ENCODE data around the gene DRD2.

DRD2 gene

GRCh38 chr11:113401718-113402117 is 73.5 kb downstream of the DRD2 start:
- no peak for DNase-seq (ENCODE audit: low read depth in 2 of 2, low spot score in 1 of 2)

- no peak for DNase-seq (ENCODE audit: low read depth in 2 of 2, low spot score in 1 of 2)
These were observed 74.5 kb downstream of the DRD2 start for GRCh38 chr11:113400631-113401230.

- no peak for DNase-seq (ENCODE audit: low read depth in 2 of 2, low spot score in 1 of 2)
These were observed 76.3 kb downstream of the DRD2 start for GRCh38 chr11:113398669-113399430.

- no peak for DNase-seq (ENCODE audit: low read depth in 2 of 2, low spot score in 1 of 2)
These were observed 77.4 kb downstream of the DRD2 start for GRCh38 chr11:113397821-113398220.

- DNase-seq (ENCODE audit: low read depth in 2 of 2, low spot score in 1 of 2): no peak
These were observed 78.0 kb downstream of the DRD2 start for GRCh38 chr11:113397212-113397611.

GRCh38 chr11:113396690-113397089 is 78.5 kb downstream of the DRD2 start:
- DNase-seq (ENCODE audit: low read depth in 2 of 2, low spot score in 1 of 2): no peak

GRCh38 chr11:113395782-113396336 is 79.3 kb downstream of the DRD2 start:
- no peak for DNase-seq (ENCODE audit: low read depth in 2 of 2, low spot score in 1 of 2)

DNA sequence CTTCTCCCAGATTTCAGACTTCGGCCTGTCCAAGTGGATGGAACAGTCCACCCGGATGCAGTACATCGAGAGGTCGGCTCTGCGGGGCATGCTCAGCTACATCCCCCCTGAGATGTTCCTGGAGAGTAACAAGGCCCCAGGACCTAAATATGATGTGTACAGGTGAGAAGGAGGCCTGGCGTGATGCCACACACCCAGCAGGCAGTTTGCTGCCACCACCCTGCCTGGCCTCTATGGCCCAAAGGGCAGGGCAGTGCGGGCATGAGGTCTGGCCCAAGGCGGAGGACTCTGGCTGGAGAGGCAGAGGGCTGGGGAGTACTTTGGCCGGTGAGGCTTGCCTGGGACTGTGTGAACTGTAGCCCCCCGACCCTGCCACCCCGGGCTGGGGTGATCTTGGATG is 80.3 kb downstream of the DRD2 start:
- DNase-seq (ENCODE audit: low read depth in 2 of 2, low spot score in 1 of 2): no peak

- no peak for DNase-seq (ENCODE audit: low read depth in 2 of 2, low spot score in 1 of 2)
These were observed 81.7 kb downstream of the DRD2 start for GRCh38 chr11:113393501-113393985.

- DNase-seq (ENCODE audit: low read depth in 2 of 2, low spot score in 1 of 2): no peak
These were observed 82.8 kb downstream of the DRD2 start for GRCh38 chr11:113392236-113392921.

GRCh38 chr11:113389272-113389671 is 85.9 kb downstream of the DRD2 start:
- no peak for DNase-seq (ENCODE audit: low read depth in 2 of 2, low spot score in 1 of 2)

GRCh38 chr11:113387605-113388211 is 87.5 kb downstream of the DRD2 start, which contains the start of gene ANKK1:
ANKK1 (plus strand) TSS chr11:113387779; CDS start chr11:113387885, 106 bp downstream.
- DNase-seq (ENCODE audit: low read depth in 2 of 2, low spot score in 1 of 2): no peak

DNA sequence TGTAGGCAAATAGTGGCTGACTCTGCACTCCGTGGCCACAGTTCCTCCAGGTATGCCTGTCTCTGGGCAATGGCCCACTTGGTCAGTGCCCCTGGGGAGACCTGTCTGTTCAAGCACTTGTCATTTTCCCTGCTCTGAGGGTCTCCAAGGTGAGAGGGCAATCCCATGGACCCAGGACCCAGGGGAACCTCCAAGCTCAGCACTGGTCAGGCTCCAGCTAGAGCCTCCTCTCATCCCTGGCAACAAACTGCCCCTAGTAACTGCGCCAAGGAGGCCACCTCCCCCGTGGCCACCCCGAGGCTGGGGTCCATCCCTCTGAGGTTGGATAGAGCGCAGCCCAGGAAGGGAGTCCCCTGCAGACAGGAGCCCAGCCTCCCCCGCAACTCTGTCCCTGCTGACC is 88.3 kb downstream of the DRD2 start:
- DNase-seq (ENCODE audit: low read depth in 2 of 2, low spot score in 1 of 2): no peak

- no peak for DNase-seq (ENCODE audit: low read depth in 2 of 2, low spot score in 1 of 2)
These were observed 89.4 kb downstream of the DRD2 start for GRCh38 chr11:113385749-113386148.

DNA sequence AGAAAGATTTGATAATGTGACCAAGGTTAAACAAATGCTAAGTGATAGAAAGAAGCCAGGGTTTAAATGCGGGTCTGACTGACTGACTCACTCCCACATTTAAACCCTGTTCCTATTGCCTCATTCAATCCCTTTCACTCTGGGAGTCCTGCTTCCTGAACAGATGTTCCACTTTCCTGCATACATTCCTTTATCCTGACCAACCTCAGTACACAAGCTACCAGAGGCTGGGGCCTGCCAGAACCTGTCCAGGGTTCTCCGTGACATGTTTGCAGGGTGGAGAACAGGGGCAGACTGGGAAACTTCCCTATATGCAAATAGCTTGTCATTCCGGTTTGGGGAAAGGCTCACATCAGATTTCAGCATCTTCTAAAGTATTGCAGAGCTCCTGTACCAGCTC is 90.6 kb downstream of the DRD2 start:
- DNase-seq (ENCODE audit: low read depth in 2 of 2, low spot score in 1 of 2): no peak

DNA sequence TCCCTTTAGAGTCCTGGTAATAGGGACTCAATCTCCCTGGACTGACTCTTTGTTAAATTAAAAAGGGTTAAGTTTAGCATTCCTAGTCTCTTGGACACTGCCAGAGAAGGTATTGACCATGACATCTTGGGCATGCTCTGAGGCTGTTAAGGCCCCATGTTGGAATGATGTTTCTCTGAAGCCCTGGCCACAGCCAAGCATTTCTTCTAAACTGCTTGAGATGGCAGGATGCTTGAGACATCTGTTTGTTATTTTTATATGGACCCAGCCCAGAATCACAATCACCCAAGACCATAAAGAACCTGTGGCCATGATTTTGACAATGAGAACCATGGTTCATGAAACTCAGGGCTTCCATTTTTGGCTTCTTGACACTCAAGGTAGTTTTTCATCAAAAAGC is 93.1 kb downstream of the DRD2 start:
- no peak for DNase-seq (ENCODE audit: low read depth in 2 of 2, low spot score in 1 of 2)

GRCh38 chr11:113378692-113379091 is 96.5 kb downstream of the DRD2 start:
- DNase-seq (ENCODE audit: low read depth in 2 of 2, low spot score in 1 of 2): no peak

DNA sequence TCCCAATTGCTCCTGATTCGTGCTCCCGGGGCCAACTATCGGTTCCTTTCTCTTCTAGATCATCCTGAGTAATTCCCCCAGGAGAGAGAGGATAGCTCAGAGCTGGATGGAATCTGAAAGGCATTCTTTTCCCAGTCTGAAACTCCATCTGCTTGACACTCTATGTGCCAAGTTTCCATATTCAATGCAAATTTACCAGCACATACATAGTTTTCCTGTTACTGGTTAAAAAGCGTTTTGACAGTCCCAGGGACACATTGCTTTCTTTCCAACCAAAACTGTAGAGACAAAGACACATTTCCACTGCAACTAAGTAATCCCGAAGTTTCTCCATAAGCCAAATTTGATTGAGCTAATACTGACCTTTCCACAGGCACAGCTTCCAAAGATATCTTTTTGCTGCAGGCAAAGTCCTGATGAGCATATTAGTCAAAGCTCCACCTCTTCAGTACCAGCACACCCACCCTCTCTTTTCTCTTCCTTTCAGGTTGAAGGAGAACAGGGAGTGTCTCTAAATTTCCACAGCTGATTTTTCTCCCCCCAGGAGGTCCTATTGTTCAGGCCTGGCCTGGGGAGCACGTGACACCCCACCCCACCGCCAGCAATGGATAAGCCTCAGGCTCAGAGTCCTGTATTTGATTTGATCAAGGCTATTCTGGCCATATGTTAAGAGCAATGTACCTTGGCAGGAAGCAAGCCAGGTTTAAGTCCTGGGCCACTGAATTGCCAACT is 97.4 kb downstream of the DRD2 start:
- DNase-seq (ENCODE audit: low read depth in 2 of 2, low spot score in 1 of 2): no peak

GRCh38 chr11:113376156-113376555 is 99.0 kb downstream of the DRD2 start:
- no peak for DNase-seq (ENCODE audit: low read depth in 2 of 2, low spot score in 1 of 2)

- DNase-seq (ENCODE audit: low read depth in 2 of 2, low spot score in 1 of 2): no peak
These were observed 99.8 kb downstream of the DRD2 start for GRCh38 chr11:113375402-113375801.
